Stimulated activated CD8-positive, alpha-beta memory T cell treated with anti-CD3 and anti-CD28 coated beads, Interleukin-2, amount 100 ng/mL, for 1 hour (primary cell): ENCODE results near the gene SH3PXD2A.

Experiments
- DNase-seq, 2 donors: peaks; one replicate each; pipeline ENCODE4 v3.0.0-alpha.2; 2020; ENCODE audit warnings: low read depth in 2 of 2

SH3PXD2A gene

GRCh38 chr10:103603382-103603781, 252.0 kb downstream of the SH3PXD2A start:
- DNase-seq: no peak

DNA sequence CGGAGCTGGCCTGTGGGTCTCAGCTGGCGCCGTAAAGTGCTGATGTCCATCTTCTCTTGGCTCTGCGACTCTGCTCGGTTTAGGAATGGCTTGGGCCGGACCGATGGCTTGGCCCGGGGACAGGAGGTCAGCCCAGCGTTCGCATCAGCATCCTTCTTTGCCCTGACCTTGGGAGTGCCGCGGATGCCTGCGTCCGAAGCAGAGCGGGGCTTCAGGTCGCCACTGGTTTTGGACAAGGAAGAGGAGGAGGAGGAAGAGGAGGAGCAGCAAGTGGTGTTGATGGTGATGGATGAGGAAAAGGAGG, 252.6 kb downstream of the SH3PXD2A start:
- no peak for DNase-seq

DNA sequence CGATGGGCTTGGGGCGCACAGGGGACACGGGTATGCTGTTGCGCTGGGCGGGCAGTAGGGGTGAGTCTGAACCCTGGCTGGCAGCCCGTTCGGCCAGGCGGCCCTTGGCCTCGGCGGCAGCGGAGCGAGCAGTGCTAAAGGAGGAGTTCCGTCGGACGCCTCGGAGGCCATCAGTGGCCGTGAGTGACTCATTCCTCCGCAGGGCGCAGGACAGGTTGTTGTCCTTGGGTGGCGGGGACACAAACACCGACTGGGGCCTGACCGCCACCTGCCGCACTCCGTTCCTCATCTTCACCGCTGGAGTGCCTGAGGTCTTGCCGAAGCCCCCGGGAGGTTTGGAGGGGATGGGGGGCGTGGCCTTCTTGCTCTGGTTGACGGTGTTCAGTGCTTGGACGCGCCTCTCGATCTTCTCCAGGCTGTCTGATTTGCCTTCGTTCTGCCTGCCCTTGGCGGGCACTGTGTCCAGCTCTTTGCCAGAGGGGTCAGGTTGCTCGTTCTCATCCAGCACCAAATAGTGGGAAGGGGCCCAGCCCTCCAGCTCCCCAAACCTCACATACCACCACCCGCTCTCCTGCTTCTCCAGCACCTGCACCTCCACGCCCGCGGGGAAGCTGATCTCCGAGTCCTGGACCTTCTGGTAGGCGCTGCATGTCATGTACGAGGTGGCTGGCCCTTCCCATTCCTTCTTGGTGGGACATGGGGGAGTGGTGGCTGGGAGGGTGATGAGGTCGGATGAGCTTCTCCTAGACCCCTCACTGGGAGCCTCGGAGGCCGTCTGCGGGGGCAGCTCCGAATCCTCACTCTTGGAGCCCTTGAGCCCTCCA, 253.1 kb downstream of the SH3PXD2A start:
- DNase-seq: no peak

- no peak for DNase-seq
Observed at GRCh38 chr10:103600956-103601569, 254.3 kb downstream of the SH3PXD2A start.

GRCh38 chr10:103600325-103600724, 255.1 kb downstream of the SH3PXD2A start:
- DNase-seq: no peak

DNA sequence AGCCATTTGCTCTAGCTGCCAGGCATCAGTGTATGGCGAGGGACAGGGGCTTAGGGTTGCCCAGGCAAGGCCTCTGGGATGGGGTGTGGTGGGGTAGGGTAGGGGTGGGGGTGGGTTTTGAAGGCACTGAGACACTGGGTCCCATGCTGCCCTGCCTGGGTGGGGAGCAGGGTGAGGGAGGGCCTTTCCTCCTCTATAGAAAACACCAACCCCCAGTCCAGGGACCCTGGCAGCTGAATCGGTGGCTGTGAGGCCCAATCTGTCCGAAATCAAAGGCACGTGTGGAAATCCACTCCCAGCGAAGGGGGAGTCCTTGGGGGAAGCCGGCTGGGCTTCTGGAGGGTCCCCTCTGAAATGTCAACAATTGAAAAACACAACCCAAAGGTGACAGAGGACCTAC, 255.5 kb downstream of the SH3PXD2A start:
- DNase-seq: no peak

GRCh38 chr10:103599211-103599610, 256.2 kb downstream of the SH3PXD2A start:
- no peak for DNase-seq

GRCh38 chr10:103598654-103599115, 256.7 kb downstream of the SH3PXD2A start:
- DNase-seq: no peak

DNA sequence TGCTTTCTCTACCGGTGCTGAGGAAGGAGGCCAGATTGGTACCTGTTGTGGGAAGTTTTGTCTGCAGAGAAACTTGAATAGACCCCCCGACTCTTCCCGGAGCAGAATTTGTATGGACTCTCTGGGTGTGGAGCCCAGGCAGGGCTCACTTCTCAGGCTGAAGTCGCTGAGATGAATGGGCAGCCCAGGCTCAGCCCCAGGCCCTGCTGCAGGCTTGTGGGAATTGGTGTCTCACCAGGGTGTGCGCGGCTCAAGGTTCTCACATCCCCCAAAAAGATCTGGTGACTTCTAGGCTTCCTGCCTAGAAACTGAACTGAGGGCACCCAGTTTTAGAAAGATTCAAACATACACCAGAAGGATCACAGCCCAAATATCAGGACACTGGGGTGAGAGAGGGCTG, 258.4 kb downstream of the SH3PXD2A start:
- DNase-seq: no peak

- no peak for DNase-seq
Observed at GRCh38 chr10:103595933-103596726, 259.2 kb downstream of the SH3PXD2A start.

GRCh38 chr10:103593022-103593570, 262.3 kb downstream of the SH3PXD2A start:
- DNase-seq: no peak

DNA sequence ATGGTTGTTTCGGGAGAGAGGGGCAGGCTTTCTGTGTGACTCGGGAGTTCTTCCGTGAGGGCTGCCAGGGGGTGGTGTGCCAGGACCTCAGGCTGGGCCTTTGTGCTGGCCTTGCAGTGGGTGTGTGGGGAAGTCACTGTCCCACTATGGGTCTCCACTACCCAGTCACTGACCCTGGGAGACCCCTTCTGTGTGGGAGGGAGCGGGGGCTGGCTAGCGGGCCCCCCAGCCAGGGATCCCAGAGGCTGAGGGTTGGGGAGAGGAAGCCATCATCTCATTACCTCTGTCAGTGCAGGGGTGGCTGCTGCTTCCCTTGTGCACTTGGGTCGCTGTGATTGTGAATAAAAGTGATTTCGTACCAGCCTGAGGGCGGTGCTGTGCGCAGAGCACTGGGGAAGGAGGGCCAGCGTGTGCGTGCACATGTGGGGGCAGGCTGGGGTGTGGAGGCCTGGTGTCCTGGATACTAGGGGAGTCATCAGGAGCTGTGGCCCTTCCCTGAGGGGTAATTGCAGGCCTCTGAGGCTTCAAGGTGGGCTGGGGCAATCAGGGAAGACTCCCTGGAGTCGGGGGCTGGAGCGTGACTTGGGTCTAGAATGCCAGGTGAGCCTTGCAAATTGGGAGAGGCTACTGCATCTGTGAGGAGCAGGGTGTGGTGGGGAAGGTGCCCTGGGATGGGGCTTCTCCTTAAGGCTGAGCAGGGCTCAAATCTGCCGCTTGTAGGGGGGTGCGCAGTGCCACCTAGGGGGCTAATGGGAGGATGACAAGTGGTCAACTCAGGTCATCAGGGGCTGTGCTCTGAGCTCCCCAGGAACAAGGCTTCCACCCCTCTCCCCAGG, 263.0 kb downstream of the SH3PXD2A start:
- DNase-seq: peak in 1 of 2 donors; percentile 12

- no peak for DNase-seq
Observed at GRCh38 chr10:103590744-103591291, 264.6 kb downstream of the SH3PXD2A start.

DNA sequence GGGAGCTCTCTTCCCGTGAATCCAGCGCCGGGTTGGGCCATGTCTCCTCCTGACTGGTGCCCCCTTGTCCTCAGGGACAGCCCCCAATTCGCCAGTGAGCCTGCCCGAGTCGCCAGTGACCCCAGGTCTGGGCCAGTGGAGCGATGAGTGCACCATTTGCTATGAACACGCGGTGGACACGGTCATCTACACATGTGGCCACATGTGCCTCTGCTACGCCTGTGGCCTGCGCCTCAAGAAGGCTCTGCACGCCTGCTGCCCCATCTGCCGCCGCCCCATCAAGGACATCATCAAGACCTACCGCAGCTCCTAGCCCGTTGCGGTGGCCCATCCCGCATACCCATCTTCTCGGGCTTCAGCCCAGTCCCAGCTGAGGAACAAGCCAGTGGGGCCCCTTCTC, 265.3 kb downstream of the SH3PXD2A start:
- no peak for DNase-seq

- no peak for DNase-seq
Observed at GRCh38 chr10:103589074-103589630, 266.2 kb downstream of the SH3PXD2A start.

GRCh38 chr10:103587073-103587472, 268.3 kb downstream of the SH3PXD2A start:
- no peak for DNase-seq

DNA sequence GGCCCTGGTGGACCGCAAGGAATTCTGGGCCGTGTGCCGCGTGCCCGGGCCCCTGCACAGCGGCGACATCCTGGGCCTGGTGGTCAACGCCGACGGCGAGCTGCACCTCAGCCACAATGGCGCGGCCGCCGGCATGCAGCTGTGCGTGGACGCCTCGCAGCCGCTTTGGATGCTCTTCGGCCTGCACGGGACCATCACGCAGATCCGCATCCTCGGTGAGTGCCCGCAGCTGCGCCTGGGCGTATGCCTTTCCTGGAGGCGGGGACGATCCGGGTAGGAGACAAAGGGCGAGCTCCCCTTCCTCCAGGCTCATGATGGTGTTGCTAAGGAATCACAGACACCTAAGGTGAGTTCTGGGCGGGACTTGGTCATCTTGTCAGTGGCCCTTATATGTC, 270.4 kb downstream of the SH3PXD2A start:
- DNase-seq: no peak

GRCh38 chr10:103584216-103585010, 271.0 kb downstream of the SH3PXD2A start:
- peak; percentile 42 to 47 for DNase-seq

DNA sequence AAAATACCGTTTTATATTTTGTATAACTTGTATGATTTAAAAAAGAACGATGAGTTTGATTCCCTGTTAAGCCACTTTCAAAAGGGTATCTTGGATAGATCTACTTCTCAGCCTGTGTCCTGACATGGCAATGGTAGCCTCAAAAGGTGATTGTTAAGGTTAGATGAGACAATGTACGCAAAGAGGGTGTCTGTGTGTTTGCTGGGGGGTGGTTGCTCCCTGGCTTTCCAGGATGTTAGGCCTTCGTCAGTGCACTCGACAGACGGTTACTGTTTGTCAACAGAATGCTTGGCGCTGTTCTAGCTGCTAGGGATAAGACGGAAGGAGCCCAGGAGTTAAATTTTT, 271.5 kb downstream of the SH3PXD2A start:
- no peak for DNase-seq
